HG03521 (cell line): ENCODE results near the gene STRA8.
"Not testable (repeated sequence)": the region's sequence is repeated elsewhere in the genome, so short reads cannot be mapped to it uniquely, and the experiment has no call there.

Source experiments
- ATAC-seq: cut with Tn5 transposase; IDR thresholded peaks from one replicate; pipeline ENCODE4 v1.9.1; 2021; ENCODE audit warnings: mild to moderate bottlenecking, moderate library complexity; ENCODE audit not compliant: unreplicated experiment

Gene STRA8

GRCh38 chr7:135204341-135204749 lies 29.3 kb upstream of the STRA8 start:
- ATAC-seq, result no peak

- no peak for ATAC-seq
These were observed 28.8 kb upstream of the STRA8 start for GRCh38 chr7:135204876-135205275.

GRCh38 chr7:135205850-135206249 lies 27.8 kb upstream of the STRA8 start:
- no peak for ATAC-seq

- no peak for ATAC-seq
These were observed 26.7 kb upstream of the STRA8 start for GRCh38 chr7:135206941-135207391.

GRCh38 chr7:135207406-135208101 lies 26.1 kb upstream of the STRA8 start:
- no peak for ATAC-seq

- no peak for ATAC-seq
These were observed 25.4 kb upstream of the STRA8 start for GRCh38 chr7:135208102-135208793.

- no peak for ATAC-seq
These were observed 24.3 kb upstream of the STRA8 start for GRCh38 chr7:135209225-135209834.

GRCh38 chr7:135210888-135211178 lies 22.8 kb upstream of the STRA8 start:
- ATAC-seq, result no peak

- ATAC-seq, result peak; percentile 83
These were observed 22.3 kb upstream of the STRA8 start, which contains the start of gene WDR91 for GRCh38 chr7:135211179-135211945. Gene WDR91 (minus strand): TSS chr7:135211526. CDS start chr7:135211502, 24 bp downstream.

- ATAC-seq, result not testable (repeated sequence)
These were observed 21.5 kb upstream of the STRA8 start for GRCh38 chr7:135211946-135212685.

GRCh38 chr7:135213831-135214230 lies 19.8 kb upstream of the STRA8 start:
- ATAC-seq, result no peak

GRCh38 chr7:135215180-135215579 lies 18.5 kb upstream of the STRA8 start:
- ATAC-seq, result no peak

GRCh38 chr7:135215698-135216097 lies 17.9 kb upstream of the STRA8 start:
- no peak for ATAC-seq

- ATAC-seq, result no peak
These were observed 15.8 kb upstream of the STRA8 start for GRCh38 chr7:135217645-135218509.

- no peak for ATAC-seq
These were observed 9.6 kb upstream of the STRA8 start for GRCh38 chr7:135224027-135224426.

- ATAC-seq, result no peak
These were observed 2.0 kb upstream of the STRA8 start for GRCh38 chr7:135231686-135232085.

- no peak for ATAC-seq
These were observed 1.6 kb upstream of the STRA8 start for GRCh38 chr7:135232087-135232486.

GRCh38 chr7:135232720-135233119 lies 918 bp upstream of the STRA8 start:
- ATAC-seq, result no peak

GRCh38 chr7:135234095-135234494 lies 457 bp downstream of the STRA8 start:
- not testable (repeated sequence) for ATAC-seq

- no peak for ATAC-seq
These were observed 1.1 kb downstream of the STRA8 start for GRCh38 chr7:135234727-135235126.
